GM06990 (cell line): ENCODE data around the gene MELTF.

Experiments used
- DNase-seq: peaks from one replicate; pipeline ENCODE4 v3.0.0-alpha.2; 2011; ENCODE audit not compliant: insufficient read length; ENCODE audit errors: extremely low read depth
- H3K27me3 ChIP-seq: replicated peaks from 2 replicates; pipeline ENCODE4 v1.6.0; 2011; ENCODE audit warnings: low read length; ENCODE audit not compliant: control insufficient read depth, insufficient read depth
- H3K36me3 ChIP-seq: 2 replicates; pipeline ENCODE4 v1.5.1; 2011; ENCODE audit warnings: low read length; ENCODE audit not compliant: control insufficient read depth, insufficient read depth
- H3K4me3 ChIP-seq: replicated peaks from 2 replicates; pipeline ENCODE4 v1.5.1; 2011; ENCODE audit warnings: low read depth, mild to moderate bottlenecking, control low read depth, low read length
- CTCF ChIP-seq: IDR thresholded peaks from 2 replicates; pipeline ENCODE4 v1.5.1; 2011; ENCODE audit warnings: low read length, control low read depth, mild to moderate bottlenecking, inconsistent platforms; ENCODE audit not compliant: insufficient read depth, poor library complexity, severe bottlenecking

Gene MELTF

DNA sequence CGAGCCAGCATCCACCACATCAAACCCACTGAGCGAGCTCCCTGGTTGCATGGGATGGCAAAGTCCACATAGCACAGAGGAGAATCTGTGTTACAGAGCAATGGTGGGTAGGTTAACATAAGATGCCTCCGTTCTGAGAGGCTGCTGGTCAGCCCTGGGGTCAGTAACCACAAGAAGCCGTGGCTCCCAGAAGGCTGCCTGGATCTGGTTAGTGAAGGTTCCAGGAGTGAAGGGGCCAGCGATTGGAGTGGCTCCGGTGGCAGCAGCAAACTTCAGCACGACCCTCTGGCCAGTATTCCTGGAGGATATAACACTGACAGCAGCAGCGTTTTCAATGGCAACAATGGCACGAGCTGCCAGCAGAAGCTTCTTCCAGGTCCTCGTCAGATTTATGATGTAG lies 42.6 kb downstream of the MELTF start:
- no peak overlapping the region for H3K4me3 ChIP-seq

DNA sequence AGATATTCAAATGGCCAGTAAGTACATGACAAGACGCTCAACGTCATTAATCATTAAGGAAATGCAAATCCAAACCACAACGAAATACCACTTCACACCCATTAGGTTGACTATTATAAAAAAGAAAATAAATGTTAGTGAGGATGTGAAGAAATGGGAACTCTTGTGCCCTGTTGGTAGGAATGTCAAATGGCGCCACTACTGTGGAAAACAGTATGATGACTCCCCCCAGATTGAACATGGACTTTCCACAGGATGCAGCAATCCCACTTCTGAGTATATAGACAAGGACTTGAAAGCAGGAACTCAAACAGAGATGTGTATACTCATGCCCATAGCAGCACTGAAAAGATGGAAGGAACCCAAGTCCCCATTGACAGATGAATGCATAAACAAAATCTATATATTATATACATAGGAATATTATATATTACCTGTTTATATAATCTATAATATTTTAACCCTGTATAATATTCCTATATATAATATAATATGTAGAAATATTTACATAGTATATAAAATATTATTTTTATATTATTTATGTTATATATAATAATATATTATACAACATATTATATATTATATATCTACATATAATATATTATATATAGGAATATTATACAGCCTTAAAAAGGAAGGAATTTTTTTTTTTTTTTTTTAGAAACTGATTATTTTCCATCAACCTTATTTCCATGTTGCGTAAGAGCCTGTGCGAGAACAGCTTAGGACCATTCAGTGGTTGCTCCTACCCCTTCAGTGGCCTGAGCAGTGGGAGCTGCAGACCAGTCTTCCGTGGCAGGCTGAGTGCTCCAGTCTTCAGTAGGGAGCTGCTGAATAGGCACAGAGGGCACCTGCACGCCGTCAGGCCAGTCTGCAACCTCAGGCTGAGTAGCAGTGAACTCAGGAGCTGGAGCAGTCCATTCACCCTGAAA lies 43.4 kb downstream of the MELTF start:
- H3K4me3 ChIP-seq = no peak overlapping the region
- TF ChIP-seq CTCF = no peak
- no peaks in the 10 kb centered on the region for H3K36me3 ChIP-seq
- H3K27me3 ChIP-seq = no peaks in the 10 kb centered on the region
- DNase-seq = no peak

More for the DNA sequence above, 42.6 kb downstream of the MELTF start:
- Histone ChIP-seq H3K36me3 (no peaks in the 10 kb centered on the region), H3K27me3 (no peaks in the 10 kb centered on the region)
- no peak for TF ChIP-seq CTCF
- DNase-seq = no peak

GRCh38 chr3:196985298-196985697 lies 44.3 kb downstream of the MELTF start:
- Histone ChIP-seq H3K36me3 (no peaks in the 10 kb centered on the region), H3K27me3 (no peaks in the 10 kb centered on the region), H3K4me3 (no peak overlapping the region)
- TF ChIP-seq CTCF = no peak
- no peak for DNase-seq

- Histone ChIP-seq H3K4me3 (no peak overlapping the region), H3K27me3 (no peaks in the 10 kb centered on the region), H3K36me3 (no peaks in the 10 kb centered on the region)
- no peak for TF ChIP-seq CTCF
- DNase-seq = no peak
These were observed 46.4 kb downstream of the MELTF start for GRCh38 chr3:196983186-196983585.

DNA sequence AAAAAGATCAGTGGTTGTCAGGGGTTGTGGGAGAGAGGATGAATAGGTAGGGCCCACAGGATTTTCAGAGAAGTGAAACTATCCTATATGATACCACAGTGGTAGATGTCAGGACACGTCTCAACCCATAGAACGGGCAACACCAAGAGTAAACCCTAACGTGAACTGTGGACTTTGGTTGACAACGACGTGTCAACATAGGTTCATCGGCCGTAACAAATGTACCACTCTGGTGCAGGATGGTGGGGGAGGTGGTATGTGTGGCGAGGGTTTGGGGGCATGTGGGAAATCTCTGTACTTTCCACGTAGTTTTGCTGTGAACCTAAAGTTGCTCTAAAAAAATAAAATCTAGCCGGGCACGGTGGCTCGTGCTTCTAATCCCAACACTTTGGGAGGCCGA lies 48.0 kb downstream of the MELTF start:
- no peak for TF ChIP-seq CTCF
- no peak overlapping the region for H3K4me3 ChIP-seq
- no peak for DNase-seq
- no peaks in the 10 kb centered on the region for H3K36me3 ChIP-seq
- no peaks in the 10 kb centered on the region for H3K27me3 ChIP-seq

DNA sequence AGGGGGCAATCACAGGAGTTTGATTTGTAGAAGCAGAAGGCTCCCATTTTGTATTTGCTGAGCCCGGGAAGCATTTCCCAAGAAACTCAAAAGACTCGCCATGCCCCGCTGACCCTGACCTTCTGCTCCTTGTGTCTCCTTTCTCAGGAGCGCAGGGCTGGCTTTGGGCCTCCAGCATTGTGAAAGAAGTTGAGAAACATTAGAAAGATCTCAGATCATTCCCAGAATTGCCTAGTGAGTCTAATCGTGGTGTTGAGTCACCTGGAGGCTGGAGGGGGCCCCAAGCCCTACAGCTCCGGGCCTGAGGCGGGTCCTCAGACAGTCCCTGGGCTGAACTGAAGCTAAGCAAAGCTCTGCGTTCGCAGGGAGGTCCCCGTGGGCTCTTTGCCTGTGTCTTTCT lies 50.1 kb downstream of the MELTF start:
- Histone ChIP-seq H3K27me3 (no peaks in the 10 kb centered on the region), H3K36me3 (no peaks in the 10 kb centered on the region), H3K4me3 (no peak overlapping the region)
- TF ChIP-seq CTCF = no peak
- DNase-seq = no peak
